ENCODE results near the gene TMEM63C.

- TF ChIP-seq CTCF (IDR thresholded peaks at IDR 0.05) = no peak
- no peak for TF ChIP-seq POLR2A (IDR thresholded peaks at IDR 0.05)
- TF ChIP-seq EP300 (IDR thresholded peaks at IDR 0.05; ENCODE audit: low read depth) = no peak
These were observed 57.8 kb downstream of the TMEM63C start for GRCh38 chr14:77239412-77239811.
